Cardiac muscle cell (in vitro differentiated cells and primary cell): Measurements from ENCODE around the gene MBNL2. TPM values are rescaled to one million over a fixed set of nuclear protein-coding genes. Genes with fewer than 3 reads are reported as not detected.

Experiments
- DNase-seq, 2 donors: peaks; one replicate each; pipeline versions ENCODE4 v3.0.0 to v3.0.0-alpha.2; 2010 to 2017; ENCODE audit warnings: low read depth in 1 of 2, low spot score in 1 of 2
- H3K27ac ChIP-seq: fragments of 200-600 bp; sonication (generic); 2 replicates; pipeline ENCODE4 v1.5.1; 2016
- H3K27me3 ChIP-seq: fragments of 200-600 bp; sonication (generic); 2 replicates; pipeline ENCODE4 v1.6.0; 2016; ENCODE audit warnings: control low read depth
- H3K36me3 ChIP-seq: fragments of 200-600 bp; sonication (generic); 2 replicates; pipeline ENCODE4 v1.5.1; 2016; ENCODE audit warnings: control low read depth
- H3K4me1 ChIP-seq: fragments of 200-600 bp; sonication (generic); 2 replicates; pipeline ENCODE4 v1.8.1; 2017; ENCODE audit warnings: low read depth, mild to moderate bottlenecking, mixed run types
- H3K4me3 ChIP-seq: fragments of 200-600 bp; sonication (generic); 2 replicates; pipeline ENCODE4 v1.5.1; 2016; ENCODE audit warnings: mild to moderate bottlenecking
- H3K9me3 ChIP-seq: fragments of 200-600 bp; sonication (generic); 2 replicates; pipeline ENCODE4 v1.5.1; 2017; ENCODE audit warnings: low read depth, mild to moderate bottlenecking, control low read depth
- CTCF ChIP-seq: IDR thresholded peaks from 2 replicates; pipeline ENCODE4 v1.5.1; 2012; ENCODE audit warnings: low read depth, mild to moderate bottlenecking, low read length
- polyA plus RNA-seq: library from polyadenylated mRNA; unstranded; fragments of >200 nt; fragmentation: Nextera tagmentation; extraction: Ambion mirVana; gene quantifications from 2 replicates; pipeline ENCODE4 v1.2.1, GENCODE V29; 2016
- total RNA-seq: library from RNA; depleted of rRNA; stranded (reverse); fragments of >200 nt; gene quantifications from 2 replicates; pipeline ENCODE4 v1.2.3, GENCODE V29; 2016

The MBNL2 gene
- total and polyA plus RNA-seq, 2 experiments from 2014 or later, result 15.2 to 27.8 TPM

DNA sequence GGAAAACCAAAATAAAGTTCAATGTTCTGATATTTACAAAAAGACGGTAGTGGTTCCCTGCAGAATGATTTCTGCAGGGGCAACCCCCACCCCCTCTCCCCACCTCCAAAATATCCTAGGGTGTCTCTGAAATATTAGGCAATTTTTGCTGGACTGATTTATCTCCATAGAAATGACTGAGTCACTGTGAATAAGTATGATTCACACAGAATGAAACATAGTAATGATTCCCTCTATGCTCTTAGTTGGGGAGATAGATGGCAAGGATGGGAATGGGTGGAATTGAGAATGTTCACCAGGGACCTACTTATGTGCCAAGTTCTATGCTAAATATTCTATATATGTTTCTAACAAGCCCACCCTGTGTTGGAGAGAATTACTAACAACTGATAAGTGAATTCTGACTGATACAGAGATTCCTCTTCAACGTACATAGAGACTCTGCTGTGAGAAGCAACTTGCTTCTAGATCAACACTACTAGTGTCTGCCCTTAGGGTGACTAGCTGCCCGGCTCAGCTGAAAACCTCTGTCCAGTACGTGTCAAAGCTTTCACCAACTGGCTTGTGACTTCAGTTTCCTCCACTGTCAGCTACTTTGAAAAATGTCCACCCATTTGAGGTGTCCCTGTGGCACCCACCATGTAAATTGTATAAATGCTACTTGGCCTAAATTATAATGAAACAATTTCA is 173.5 kb downstream of the MBNL2 start:
- TF ChIP-seq CTCF, result no peak
- Histone ChIP-seq H3K9me3 (no peaks in the 10 kb centered on the region), H3K27me3 (no peaks in the 10 kb centered on the region), H3K36me3 (peaks cover 5% of the 10 kb centered on the region), H3K27ac (no peak overlapping the region), H3K4me1 (peaks cover 32% of the 10 kb centered on the region), H3K4me3 (no peak overlapping the region)
- DNase-seq, result peak in 1 of 2 donors; percentile 40

GRCh38 chr13:97397267-97397666 is 175.1 kb downstream of the MBNL2 start:
- Histone ChIP-seq H3K4me3 (no peak overlapping the region), H3K36me3 (peaks cover 5% of the 10 kb centered on the region), H3K4me1 (peaks cover 15% of the 10 kb centered on the region), H3K27ac (no peak overlapping the region), H3K27me3 (no peaks in the 10 kb centered on the region), H3K9me3 (no peaks in the 10 kb centered on the region)
- no peak for TF ChIP-seq CTCF
- no peak for DNase-seq

- no peak for DNase-seq
- no peak overlapping the region for H3K4me3 ChIP-seq
- no peaks in the 10 kb centered on the region for H3K9me3 ChIP-seq
- no peak for TF ChIP-seq CTCF
- H3K4me1 ChIP-seq, result no peaks in the 10 kb centered on the region
- H3K27me3 ChIP-seq, result no peaks in the 10 kb centered on the region
- H3K27ac ChIP-seq, result no peak overlapping the region
- no peaks in the 10 kb centered on the region for H3K36me3 ChIP-seq
Measured at GRCh38 chr13:97401421-97401820, 179.3 kb downstream of the MBNL2 start.

DNA sequence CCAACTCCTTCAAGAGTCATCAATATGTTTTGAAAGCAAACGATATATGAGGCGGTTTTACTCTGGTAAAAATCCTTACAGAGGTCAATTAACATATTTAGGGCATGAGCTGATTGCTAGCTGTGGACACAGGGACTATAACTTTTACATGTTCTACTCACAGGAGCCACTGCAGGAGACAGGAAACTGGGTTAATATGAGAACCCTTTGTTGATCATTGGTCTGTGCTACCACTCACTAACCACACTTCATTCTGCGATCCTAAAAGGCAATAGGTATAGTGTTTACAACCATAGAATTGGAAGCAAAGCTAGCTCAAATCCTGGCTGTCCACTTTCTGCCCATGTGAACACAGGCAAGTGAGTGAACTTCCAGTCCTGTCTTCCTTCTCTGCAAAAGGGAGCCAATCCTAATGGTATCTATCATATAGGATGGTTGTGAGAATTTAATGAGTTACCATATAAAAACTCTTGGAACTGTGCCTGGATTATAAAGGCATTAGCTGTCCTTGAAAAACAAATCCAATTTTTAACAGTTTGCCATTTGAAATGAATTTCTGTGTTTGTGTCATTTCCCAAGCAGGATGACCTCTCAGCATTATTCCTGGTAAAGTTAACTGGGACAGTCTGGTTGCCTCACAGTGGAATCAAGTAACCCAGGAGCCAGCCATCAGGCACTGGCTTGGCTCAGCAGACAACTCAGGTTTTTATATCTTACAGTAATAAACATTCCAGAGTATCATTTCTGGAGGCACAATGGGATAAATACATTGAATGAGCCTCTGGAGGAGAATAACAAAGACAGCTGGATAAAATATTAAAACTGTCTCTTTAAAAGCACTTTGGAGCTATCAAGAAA is 182.0 kb downstream of the MBNL2 start:
- TF ChIP-seq CTCF, result no peak
- Histone ChIP-seq H3K4me1 (no peaks in the 10 kb centered on the region), H3K36me3 (no peaks in the 10 kb centered on the region), H3K4me3 (no peak overlapping the region), H3K9me3 (no peaks in the 10 kb centered on the region), H3K27ac (no peak overlapping the region), H3K27me3 (no peaks in the 10 kb centered on the region)
- DNase-seq, result no peak

GRCh38 chr13:97407540-97407939 is 185.4 kb downstream of the MBNL2 start:
- TF ChIP-seq CTCF, result no peak

More at GRCh38 chr13:97407540-97407939, 185.4 kb downstream of the MBNL2 start:
- Histone ChIP-seq H3K4me1 (no peaks in the 10 kb centered on the region), H3K36me3 (no peaks in the 10 kb centered on the region), H3K4me3 (no peak overlapping the region), H3K27me3 (no peaks in the 10 kb centered on the region), H3K9me3 (no peaks in the 10 kb centered on the region), H3K27ac (no peak overlapping the region)
- no peak for DNase-seq
